Measurements from ENCODE around the gene DAAM2. TPM values are rescaled to one million over a fixed set of nuclear protein-coding genes. Genes with fewer than 3 reads are reported as not detected.
A peak's percentile ranks its signal among the peaks of the same experiment; 100 is the strongest.

DAAM2 gene
- total RNA-seq, 4 donors from 2014 or later, result 11.0 to 43.3 (median 26.4) TPM

DNA sequence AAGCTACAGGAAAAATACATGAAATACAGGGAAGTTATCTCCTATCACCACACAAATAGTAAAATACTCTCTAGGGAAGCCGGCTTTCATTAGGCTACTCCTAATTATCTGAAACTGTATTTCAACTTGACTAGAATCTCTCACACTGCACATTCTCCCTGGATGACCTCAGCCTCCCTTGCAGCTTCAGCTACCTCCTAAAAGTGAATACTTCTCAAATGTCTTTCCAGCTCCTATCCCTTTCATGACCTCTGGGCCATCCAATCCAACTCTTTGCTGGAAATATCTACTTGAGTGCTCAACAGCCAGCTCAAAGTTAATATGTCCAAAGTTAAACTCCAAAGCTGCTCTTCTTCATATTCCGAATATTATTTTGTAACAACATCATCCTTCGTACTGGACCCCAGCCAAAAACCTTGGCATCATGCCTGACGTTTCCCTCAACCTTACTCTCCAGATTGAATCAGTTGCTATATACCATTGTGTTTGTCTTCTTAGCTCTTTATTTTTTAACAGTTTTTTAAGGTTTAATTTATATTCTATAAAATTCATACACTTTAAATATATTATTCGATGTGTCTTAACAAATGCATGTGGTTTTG is 37.6 kb upstream of the DAAM2 start:
- no peaks in the 10 kb centered on the region for H3K4me1 ChIP-seq
- no peaks in the 10 kb centered on the region for H3K9me3 ChIP-seq
- DNase-seq, result peak; percentile 45 to 59
- intact Hi-C loops (cut with DNase I; ENCODE audit: low total_unique reads), result no loop called here
- TF ChIP-seq POLR2A (IDR thresholded peaks at IDR 0.05), result no peak
- TF ChIP-seq, protein P1, sequence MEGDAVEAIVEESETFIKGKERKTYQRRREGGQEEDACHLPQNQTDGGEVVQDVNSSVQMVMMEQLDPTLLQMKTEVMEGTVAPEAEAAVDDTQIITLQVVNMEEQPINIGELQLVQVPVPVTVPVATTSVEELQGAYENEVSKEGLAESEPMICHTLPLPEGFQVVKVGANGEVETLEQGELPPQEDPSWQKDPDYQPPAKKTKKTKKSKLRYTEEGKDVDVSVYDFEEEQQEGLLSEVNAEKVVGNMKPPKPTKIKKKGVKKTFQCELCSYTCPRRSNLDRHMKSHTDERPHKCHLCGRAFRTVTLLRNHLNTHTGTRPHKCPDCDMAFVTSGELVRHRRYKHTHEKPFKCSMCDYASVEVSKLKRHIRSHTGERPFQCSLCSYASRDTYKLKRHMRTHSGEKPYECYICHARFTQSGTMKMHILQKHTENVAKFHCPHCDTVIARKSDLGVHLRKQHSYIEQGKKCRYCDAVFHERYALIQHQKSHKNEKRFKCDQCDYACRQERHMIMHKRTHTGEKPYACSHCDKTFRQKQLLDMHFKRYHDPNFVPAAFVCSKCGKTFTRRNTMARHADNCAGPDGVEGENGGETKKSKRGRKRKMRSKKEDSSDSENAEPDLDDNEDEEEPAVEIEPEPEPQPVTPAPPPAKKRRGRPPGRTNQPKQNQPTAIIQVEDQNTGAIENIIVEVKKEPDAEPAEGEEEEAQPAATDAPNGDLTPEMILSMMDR (IDR thresholded peaks at IDR 0.05), result no peak
- H3K36me3 ChIP-seq, result no peaks in the 10 kb centered on the region
- no peaks in the 10 kb centered on the region for H3K27me3 ChIP-seq
- H3K27ac ChIP-seq, result peak overlapping the region; percentile 55 to 65
- H3K4me3 ChIP-seq, result no peak overlapping the region

DNA sequence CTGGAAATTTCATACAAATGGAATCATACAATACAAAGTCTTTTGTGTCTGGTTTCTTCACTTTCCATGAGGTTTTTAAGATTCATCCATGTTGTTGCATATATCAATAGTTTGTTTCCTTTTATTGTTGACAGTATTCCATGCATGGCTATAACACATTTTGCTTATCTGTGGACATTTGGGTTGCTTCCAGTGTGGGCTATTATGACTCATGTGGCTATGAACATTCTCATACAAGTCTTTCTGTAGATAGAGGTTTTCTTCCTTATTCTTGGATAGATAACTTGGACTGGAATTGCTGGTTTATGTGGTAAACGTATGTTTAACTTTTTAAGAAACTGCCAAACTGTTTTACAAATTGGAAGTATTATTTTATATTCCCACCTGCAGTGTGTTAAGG is 36.9 kb upstream of the DAAM2 start:
- intact Hi-C loops (cut with DNase I; ENCODE audit: low total_unique reads), result no loop called here

DNA sequence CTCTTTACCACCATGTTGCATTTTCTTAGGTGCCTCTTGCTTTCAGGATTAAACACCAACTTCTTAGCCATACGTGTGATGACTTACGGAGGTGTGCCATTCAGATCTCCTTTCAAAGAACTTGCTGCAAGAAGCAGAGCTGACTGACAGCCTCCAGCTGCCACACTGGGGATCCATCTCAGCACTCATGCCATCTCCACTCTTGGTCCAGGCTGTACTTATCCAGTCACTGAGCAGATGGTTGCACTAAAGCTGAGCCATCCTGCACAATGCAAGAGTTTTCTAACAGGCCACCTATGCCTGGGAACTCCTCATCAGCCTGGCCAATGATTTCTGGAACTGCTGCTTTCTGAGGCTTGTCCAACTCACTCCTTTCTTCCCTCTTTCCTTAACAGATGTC is 35.6 kb upstream of the DAAM2 start:
- Histone ChIP-seq H3K4me3 (no peak overlapping the region), H3K9me3 (no peaks in the 10 kb centered on the region), H3K36me3 (no peaks in the 10 kb centered on the region), H3K27me3 (no peaks in the 10 kb centered on the region), H3K4me1 (peaks cover 0 to 6% of the 10 kb centered on the region in 2 donors), H3K27ac (no peak overlapping the region)
- intact Hi-C loops (cut with DNase I; ENCODE audit: low total_unique reads), result no loop called here
- no peak for DNase-seq
- TF ChIP-seq, protein P1 (IDR thresholded peaks at IDR 0.05), result no peak
- no peak for TF ChIP-seq POLR2A (IDR thresholded peaks at IDR 0.05)

More for the DNA sequence above, 36.9 kb upstream of the DAAM2 start:
- Histone ChIP-seq H3K27me3 (no peaks in the 10 kb centered on the region), H3K9me3 (no peaks in the 10 kb centered on the region), H3K4me3 (no peak overlapping the region), H3K27ac (no peak overlapping the region), H3K4me1 (no peaks in the 10 kb centered on the region), H3K36me3 (no peaks in the 10 kb centered on the region)
- TF ChIP-seq, protein P1 (IDR thresholded peaks at IDR 0.05), result no peak
- no peak for TF ChIP-seq POLR2A (IDR thresholded peaks at IDR 0.05)
- no peak for DNase-seq

DNA sequence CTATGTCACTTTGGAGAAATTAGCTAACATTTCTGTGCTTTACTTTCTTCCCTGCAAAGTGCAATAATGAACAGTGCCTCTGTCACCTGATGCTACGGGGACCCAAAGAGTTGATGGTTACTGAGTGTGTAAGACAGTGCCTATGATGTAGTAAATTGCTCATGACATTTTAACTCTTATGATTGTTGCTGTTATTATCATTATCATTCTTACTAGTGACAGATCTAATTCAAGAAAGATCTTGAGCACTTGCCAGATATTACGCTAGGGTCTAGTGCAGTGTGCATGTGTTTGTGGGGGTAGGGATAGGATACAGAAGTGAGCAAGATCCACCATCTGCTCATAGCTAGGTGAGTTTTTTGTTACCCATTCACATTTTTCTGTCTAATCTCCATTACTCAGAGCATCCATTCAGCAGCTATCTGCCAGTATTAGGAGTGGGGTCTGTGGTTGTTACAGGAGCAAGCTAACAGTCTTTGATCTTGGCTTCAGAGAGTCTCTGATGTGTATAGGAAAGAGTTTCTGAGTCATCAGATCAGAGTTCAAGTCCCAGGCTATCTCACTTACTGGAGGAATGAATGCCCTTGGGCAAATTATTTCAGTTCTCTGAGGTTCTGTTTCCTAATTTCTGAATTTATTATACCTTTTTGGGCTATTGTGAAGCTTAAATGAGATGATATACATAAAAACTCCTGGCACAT is 33.1 kb upstream of the DAAM2 start:
- intact Hi-C loops (cut with DNase I; ENCODE audit: low total_unique reads), result no loop called here
- Histone ChIP-seq H3K4me1 (peaks cover 0 to 6% of the 10 kb centered on the region in 2 donors), H3K27me3 (no peaks in the 10 kb centered on the region), H3K36me3 (no peaks in the 10 kb centered on the region), H3K9me3 (no peaks in the 10 kb centered on the region), H3K4me3 (no peak overlapping the region), H3K27ac (no peak overlapping the region)
- DNase-seq, result no peak
- TF ChIP-seq POLR2A (IDR thresholded peaks at IDR 0.05), result no peak
- TF ChIP-seq, protein P1 (IDR thresholded peaks at IDR 0.05), result no peak

DNA sequence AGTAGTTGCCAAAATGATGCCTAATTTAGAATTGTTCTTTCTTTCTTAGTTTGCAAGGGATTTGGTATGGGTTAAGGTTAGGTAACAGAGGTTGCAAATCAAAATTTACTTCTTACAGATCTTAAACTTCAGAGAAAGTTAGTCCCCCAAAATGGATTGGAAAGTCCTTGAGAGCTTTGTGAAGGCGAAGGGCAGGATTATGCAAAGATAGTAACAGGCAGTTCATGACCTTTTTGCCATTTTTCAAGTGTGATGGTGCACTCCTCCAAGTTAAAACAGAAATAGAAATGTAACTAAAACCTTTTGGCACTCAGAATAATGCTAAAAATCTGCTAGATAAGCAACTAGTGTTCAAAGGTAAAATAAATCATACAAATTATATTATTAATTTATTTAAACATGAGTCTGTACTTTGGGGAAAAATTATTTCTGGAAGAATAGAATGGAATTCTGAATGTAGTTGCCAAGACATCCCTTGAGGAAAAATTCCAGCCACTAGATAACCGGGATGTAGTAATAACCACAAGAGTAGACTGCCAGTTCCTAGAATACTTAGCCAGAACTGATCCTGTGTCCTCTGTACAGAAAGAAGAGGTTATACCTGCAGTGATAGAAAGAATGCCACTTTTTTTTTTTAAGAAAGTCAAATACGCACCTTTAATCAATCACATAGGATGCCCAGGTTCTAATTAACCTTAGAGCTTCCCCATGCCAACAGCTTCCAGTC is 31.8 kb upstream of the DAAM2 start:
- Histone ChIP-seq H3K27ac (no peak overlapping the region), H3K36me3 (no peaks in the 10 kb centered on the region), H3K9me3 (no peaks in the 10 kb centered on the region), H3K4me1 (peaks cover 0 to 6% of the 10 kb centered on the region in 2 donors), H3K4me3 (no peak overlapping the region), H3K27me3 (no peaks in the 10 kb centered on the region)
- DNase-seq, result no peak
- TF ChIP-seq, protein P1 (IDR thresholded peaks at IDR 0.05), result no peak
- TF ChIP-seq POLR2A (IDR thresholded peaks at IDR 0.05), result no peak
- intact Hi-C loops (cut with DNase I; ENCODE audit: low total_unique reads), result no loop called here
